ENCODE data around the gene AOPEP.

DNA sequence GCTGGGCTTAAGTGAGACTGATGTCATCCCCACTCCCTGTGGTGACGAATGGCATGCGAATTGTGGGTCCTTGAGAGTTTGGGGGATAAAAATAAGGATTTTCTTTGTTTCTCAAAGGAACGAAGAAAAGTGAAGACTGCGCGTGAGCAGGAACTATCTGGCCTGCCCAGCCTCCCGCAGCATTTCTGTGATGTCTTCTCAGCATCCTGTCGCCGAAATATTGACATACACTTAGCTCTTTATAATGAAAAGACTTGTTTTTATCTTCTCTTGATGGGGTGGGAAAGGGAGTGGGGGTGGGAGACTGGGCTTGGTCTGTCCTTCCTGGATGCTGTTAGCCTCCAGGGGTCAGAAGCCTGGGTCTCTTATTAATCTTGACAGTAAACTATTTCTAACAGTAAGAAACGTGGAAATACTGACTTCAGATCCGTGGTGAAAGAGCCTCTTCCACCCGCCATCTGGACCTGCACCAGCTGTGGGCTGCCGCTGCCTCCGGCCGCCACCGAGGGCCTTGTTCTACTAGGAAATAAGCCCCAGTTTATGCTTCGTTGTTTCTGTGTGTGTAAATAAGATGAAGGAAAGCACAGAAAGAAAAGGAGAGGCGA is 351.4 kb downstream of the AOPEP start:
- TF ChIP-seq, protein P1, sequence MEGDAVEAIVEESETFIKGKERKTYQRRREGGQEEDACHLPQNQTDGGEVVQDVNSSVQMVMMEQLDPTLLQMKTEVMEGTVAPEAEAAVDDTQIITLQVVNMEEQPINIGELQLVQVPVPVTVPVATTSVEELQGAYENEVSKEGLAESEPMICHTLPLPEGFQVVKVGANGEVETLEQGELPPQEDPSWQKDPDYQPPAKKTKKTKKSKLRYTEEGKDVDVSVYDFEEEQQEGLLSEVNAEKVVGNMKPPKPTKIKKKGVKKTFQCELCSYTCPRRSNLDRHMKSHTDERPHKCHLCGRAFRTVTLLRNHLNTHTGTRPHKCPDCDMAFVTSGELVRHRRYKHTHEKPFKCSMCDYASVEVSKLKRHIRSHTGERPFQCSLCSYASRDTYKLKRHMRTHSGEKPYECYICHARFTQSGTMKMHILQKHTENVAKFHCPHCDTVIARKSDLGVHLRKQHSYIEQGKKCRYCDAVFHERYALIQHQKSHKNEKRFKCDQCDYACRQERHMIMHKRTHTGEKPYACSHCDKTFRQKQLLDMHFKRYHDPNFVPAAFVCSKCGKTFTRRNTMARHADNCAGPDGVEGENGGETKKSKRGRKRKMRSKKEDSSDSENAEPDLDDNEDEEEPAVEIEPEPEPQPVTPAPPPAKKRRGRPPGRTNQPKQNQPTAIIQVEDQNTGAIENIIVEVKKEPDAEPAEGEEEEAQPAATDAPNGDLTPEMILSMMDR (IDR thresholded peaks at IDR 0.05), result no peak
- no peak for TF ChIP-seq POLR2A (IDR thresholded peaks at IDR 0.05)

Measured in heart left ventricle (tissue), 13 donors.